Measurements from ENCODE around the gene GSE1. TPM values are rescaled to one million over a fixed set of nuclear protein-coding genes. Genes with fewer than 3 reads are reported as not detected.

The GSE1 gene
- total and polyA plus RNA-seq, 2 of the 13 experiments (the other 11 are each of a cell fraction or from before 2014, with no cell fraction given): 16.1 to 31.2 TPM

DNA sequence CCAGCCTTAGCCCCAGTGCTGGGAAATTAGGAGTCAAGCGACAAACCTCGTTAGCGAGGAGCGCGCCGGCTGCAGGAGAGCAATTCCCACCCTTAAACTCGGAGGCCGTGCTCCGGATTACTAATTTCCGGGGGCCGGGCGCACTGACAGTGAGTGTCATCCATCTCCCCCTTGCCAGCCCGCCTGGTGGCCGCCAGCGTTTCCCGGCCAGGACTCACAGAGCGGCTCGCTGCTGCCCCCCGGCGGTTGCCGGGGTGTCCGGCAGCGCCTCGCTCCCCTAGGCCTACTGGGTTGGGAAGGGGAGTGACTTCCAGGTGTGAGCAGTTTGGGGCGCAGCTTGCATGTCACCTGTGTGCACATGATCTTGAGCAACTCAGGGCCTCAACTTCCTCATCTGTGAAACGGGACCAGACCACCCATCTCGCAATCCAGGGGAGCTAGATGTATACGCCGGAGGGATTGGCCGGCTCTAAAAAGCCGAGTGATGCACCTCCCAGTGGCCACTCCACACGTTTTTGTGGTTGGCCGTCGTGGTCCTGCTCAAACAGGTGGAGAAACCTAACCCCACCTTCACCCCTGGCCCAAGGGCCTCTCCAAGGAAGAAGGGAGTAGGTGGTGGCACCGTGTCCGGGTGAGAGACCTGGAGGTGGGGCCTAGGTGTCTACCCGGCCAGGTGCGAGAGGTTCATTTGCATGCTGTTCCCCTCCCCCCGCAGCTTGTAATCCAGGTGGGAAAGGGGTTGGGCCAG, 2.5 kb upstream of the GSE1 start (continued):
- TF ChIP-seq, protein P1, sequence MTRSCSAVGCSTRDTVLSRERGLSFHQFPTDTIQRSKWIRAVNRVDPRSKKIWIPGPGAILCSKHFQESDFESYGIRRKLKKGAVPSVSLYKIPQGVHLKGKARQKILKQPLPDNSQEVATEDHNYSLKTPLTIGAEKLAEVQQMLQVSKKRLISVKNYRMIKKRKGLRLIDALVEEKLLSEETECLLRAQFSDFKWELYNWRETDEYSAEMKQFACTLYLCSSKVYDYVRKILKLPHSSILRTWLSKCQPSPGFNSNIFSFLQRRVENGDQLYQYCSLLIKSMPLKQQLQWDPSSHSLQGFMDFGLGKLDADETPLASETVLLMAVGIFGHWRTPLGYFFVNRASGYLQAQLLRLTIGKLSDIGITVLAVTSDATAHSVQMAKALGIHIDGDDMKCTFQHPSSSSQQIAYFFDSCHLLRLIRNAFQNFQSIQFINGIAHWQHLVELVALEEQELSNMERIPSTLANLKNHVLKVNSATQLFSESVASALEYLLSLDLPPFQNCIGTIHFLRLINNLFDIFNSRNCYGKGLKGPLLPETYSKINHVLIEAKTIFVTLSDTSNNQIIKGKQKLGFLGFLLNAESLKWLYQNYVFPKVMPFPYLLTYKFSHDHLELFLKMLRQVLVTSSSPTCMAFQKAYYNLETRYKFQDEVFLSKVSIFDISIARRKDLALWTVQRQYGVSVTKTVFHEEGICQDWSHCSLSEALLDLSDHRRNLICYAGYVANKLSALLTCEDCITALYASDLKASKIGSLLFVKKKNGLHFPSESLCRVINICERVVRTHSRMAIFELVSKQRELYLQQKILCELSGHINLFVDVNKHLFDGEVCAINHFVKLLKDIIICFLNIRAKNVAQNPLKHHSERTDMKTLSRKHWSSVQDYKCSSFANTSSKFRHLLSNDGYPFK (CRISPR knock-in tag; IDR thresholded peaks at IDR 0.05; ENCODE audit: borderline replicate concordance): peak; percentile 74; the same call in 1 of the 2 replicates
- no peak for TF ChIP-seq KDM3A (CRISPR knock-in tag; IDR thresholded peaks at IDR 0.05; ENCODE audit: low read depth)
- no peak for TF ChIP-seq MBNL3 (CRISPR knock-in tag; conservative IDR thresholded peaks at IDR 0.05)
- TF ChIP-seq, protein P2, sequence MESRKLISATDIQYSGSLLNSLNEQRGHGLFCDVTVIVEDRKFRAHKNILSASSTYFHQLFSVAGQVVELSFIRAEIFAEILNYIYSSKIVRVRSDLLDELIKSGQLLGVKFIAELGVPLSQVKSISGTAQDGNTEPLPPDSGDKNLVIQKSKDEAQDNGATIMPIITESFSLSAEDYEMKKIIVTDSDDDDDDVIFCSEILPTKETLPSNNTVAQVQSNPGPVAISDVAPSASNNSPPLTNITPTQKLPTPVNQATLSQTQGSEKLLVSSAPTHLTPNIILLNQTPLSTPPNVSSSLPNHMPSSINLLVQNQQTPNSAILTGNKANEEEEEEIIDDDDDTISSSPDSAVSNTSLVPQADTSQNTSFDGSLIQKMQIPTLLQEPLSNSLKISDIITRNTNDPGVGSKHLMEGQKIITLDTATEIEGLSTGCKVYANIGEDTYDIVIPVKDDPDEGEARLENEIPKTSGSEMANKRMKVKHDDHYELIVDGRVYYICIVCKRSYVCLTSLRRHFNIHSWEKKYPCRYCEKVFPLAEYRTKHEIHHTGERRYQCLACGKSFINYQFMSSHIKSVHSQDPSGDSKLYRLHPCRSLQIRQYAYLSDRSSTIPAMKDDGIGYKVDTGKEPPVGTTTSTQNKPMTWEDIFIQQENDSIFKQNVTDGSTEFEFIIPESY (CRISPR knock-in tag; IDR thresholded peaks at IDR 0.05): peak; percentile 60
- TF ChIP-seq ETV5 (CRISPR knock-in tag; IDR thresholded peaks at IDR 0.05; ENCODE audit: borderline replicate concordance): peak; percentile 91
- TF ChIP-seq, protein P3, sequence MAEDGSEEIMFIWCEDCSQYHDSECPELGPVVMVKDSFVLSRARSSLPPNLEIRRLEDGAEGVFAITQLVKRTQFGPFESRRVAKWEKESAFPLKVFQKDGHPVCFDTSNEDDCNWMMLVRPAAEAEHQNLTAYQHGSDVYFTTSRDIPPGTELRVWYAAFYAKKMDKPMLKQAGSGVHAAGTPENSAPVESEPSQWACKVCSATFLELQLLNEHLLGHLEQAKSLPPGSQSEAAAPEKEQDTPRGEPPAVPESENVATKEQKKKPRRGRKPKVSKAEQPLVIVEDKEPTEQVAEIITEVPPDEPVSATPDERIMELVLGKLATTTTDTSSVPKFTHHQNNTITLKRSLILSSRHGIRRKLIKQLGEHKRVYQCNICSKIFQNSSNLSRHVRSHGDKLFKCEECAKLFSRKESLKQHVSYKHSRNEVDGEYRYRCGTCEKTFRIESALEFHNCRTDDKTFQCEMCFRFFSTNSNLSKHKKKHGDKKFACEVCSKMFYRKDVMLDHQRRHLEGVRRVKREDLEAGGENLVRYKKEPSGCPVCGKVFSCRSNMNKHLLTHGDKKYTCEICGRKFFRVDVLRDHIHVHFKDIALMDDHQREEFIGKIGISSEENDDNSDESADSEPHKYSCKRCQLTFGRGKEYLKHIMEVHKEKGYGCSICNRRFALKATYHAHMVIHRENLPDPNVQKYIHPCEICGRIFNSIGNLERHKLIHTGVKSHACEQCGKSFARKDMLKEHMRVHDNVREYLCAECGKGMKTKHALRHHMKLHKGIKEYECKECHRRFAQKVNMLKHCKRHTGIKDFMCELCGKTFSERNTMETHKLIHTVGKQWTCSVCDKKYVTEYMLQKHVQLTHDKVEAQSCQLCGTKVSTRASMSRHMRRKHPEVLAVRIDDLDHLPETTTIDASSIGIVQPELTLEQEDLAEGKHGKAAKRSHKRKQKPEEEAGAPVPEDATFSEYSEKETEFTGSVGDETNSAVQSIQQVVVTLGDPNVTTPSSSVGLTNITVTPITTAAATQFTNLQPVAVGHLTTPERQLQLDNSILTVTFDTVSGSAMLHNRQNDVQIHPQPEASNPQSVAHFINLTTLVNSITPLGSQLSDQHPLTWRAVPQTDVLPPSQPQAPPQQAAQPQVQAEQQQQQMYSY (CRISPR knock-in tag; IDR thresholded peaks at IDR 0.05): peak; percentile 17; the same call in 1 of the 2 replicates
- TF ChIP-seq, protein P4, sequence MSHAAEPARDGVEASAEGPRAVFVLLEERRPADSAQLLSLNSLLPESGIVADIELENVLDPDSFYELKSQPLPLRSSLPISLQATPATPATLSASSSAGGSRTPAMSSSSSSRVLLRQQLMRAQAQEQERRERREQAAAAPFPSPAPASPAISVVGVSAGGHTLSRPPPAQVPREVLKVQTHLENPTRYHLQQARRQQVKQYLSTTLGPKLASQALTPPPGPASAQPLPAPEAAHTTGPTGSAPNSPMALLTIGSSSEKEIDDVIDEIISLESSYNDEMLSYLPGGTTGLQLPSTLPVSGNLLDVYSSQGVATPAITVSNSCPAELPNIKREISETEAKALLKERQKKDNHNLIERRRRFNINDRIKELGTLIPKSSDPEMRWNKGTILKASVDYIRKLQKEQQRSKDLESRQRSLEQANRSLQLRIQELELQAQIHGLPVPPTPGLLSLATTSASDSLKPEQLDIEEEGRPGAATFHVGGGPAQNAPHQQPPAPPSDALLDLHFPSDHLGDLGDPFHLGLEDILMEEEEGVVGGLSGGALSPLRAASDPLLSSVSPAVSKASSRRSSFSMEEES (CRISPR knock-in tag; IDR thresholded peaks at IDR 0.05): 0 out of 2 replicates have a peak, but pooled peaks have one; percentile 14
- peak; percentile 90; the same call in 1 of the 2 replicates for TF ChIP-seq ZNF782 (CRISPR knock-in tag; IDR thresholded peaks at IDR 0.05; ENCODE audit: borderline replicate concordance)
- TF ChIP-seq, protein P5, sequence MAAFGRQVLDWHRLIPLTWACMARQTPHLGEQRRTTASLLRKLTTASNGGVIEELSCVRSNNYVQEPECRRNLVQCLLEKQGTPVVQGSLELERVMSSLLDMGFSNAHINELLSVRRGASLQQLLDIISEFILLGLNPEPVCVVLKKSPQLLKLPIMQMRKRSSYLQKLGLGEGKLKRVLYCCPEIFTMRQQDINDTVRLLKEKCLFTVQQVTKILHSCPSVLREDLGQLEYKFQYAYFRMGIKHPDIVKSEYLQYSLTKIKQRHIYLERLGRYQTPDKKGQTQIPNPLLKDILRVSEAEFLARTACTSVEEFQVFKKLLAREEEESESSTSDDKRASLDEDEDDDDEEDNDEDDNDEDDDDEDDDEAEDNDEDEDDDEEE (CRISPR knock-in tag; IDR thresholded peaks at IDR 0.05): peak; percentile 97
- peak; percentile 90; the same call in 1 of the 2 replicates for TF ChIP-seq ZNF230 (CRISPR knock-in tag; IDR thresholded peaks at IDR 0.05)
- TF ChIP-seq, protein P6, sequence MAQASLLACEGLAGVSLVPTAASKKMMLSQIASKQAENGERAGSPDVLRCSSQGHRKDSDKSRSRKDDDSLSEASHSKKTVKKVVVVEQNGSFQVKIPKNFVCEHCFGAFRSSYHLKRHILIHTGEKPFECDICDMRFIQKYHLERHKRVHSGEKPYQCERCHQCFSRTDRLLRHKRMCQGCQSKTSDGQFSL (CRISPR knock-in tag; IDR thresholded peaks at IDR 0.05): peak; percentile 72; the same call in 1 of the 2 replicates
- 0 out of 2 replicates have a peak, but pooled peaks have one; percentile 52 for TF ChIP-seq ZNF34 (CRISPR knock-in tag; IDR thresholded peaks at IDR 0.05; ENCODE audit: borderline replicate concordance)
- TF ChIP-seq ZZZ3 (CRISPR knock-in tag; IDR thresholded peaks at IDR 0.05; ENCODE audit: borderline replicate concordance): peak; percentile 83; the same call in 1 of the 2 replicates
- no peak for TF ChIP-seq TCF12 (IDR thresholded peaks at IDR 0.05)
- 0 out of 2 replicates have a peak, but pooled peaks have one; percentile 41 for TF ChIP-seq TCF12 (CRISPR knock-in tag; IDR thresholded peaks at IDR 0.05)
- TF ChIP-seq ZMYM4 (CRISPR knock-in tag; IDR thresholded peaks at IDR 0.05): peak; percentile 56; the same call in 1 of the 2 replicates
